Neural crest cell (in vitro differentiated cells): ENCODE measurements around the gene STXBP2. TPM values are rescaled to one million over a fixed set of nuclear protein-coding genes. Genes with fewer than 3 reads are reported as not detected.

Source experiments
- DNase-seq: peaks from one replicate; pipeline ENCODE4 v3.0.0; 2021; ENCODE audit warnings: low read depth, mixed read lengths, low spot score
- H3K27ac Mint-ChIP-seq: one replicate; pipeline ENCODE4 v1.8.0; 2021; ENCODE audit warnings: mild to moderate bottlenecking, mixed read lengths; ENCODE audit not compliant: unreplicated experiment
- H3K27me3 Mint-ChIP-seq: 2 replicates; pipeline ENCODE4 v1.8.0; 2021; ENCODE audit warnings: low read depth, mild to moderate bottlenecking, mixed read lengths
- H3K36me3 Mint-ChIP-seq: 2 replicates; pipeline ENCODE4 v1.8.0; 2021; ENCODE audit warnings: low read depth, mild to moderate bottlenecking, mixed read lengths
- H3K4me1 Mint-ChIP-seq: 2 replicates; pipeline ENCODE4 v1.8.0; 2021; ENCODE audit warnings: mixed read lengths
- H3K4me3 Mint-ChIP-seq: one replicate; pipeline ENCODE4 v1.8.0; 2021; ENCODE audit warnings: mild to moderate bottlenecking, mixed read lengths
- H3K9me3 Mint-ChIP-seq: 2 replicates; pipeline ENCODE4 v1.8.0; 2021; ENCODE audit warnings: mixed read lengths
- total RNA-seq: library from RNA; stranded (reverse); gene quantifications from 2 replicates; pipeline ENCODE4 v1.2.1, GENCODE V29; 2021
- TF ChIP-seq, protein P1 (sequence below): fragments of 200-600 bp; sonication (generic); conservative IDR thresholded peaks from 2 replicates; pipeline ENCODE4 v1.5.0; 2021; ENCODE audit warnings: antibody characterized with exemption, mild to moderate bottlenecking

STXBP2 gene
- total RNA-seq, 1 donor from 2014 or later, result 4.6 TPM

DNA sequence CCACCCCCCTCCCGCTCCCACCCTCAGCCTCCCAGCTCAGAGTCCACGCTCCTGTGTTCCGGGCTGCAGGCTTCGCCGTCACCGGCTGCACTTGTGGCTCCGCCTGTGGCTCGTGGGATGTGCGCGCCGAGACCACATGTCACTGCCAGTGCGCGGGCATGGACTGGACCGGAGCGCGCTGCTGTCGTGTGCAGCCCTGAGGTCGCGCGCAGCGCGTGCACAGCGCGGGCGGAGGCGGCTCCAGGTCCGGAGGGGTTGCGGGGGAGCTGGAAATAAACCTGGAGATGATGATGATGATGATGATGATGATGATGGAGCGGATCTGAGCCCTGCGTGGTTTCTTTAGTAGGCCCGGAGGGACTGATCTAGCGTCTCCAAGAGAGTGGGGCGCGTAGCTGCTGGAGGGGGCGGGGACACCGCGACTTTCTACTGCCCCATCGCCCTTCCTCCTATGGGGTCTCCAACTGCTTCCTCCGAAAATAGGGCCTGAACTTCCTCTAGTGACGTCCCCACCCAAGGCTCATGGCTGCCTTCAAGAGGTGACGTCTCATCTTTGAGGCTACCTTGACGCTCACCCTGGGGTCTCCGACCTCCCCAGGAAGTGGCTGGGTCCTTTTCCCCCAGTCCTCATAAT, 33.4 kb downstream of the STXBP2 start:
- H3K27ac Mint-ChIP-seq, result no peak overlapping the region
- DNase-seq, result no peak
- H3K9me3 Mint-ChIP-seq, result peaks cover 3% of the 10 kb centered on the region
- peaks cover 87% of the 10 kb centered on the region for H3K27me3 Mint-ChIP-seq
- TF ChIP-seq, protein P1, sequence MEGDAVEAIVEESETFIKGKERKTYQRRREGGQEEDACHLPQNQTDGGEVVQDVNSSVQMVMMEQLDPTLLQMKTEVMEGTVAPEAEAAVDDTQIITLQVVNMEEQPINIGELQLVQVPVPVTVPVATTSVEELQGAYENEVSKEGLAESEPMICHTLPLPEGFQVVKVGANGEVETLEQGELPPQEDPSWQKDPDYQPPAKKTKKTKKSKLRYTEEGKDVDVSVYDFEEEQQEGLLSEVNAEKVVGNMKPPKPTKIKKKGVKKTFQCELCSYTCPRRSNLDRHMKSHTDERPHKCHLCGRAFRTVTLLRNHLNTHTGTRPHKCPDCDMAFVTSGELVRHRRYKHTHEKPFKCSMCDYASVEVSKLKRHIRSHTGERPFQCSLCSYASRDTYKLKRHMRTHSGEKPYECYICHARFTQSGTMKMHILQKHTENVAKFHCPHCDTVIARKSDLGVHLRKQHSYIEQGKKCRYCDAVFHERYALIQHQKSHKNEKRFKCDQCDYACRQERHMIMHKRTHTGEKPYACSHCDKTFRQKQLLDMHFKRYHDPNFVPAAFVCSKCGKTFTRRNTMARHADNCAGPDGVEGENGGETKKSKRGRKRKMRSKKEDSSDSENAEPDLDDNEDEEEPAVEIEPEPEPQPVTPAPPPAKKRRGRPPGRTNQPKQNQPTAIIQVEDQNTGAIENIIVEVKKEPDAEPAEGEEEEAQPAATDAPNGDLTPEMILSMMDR, result no peak
- H3K4me1 Mint-ChIP-seq, result no peaks in the 10 kb centered on the region
- no peak overlapping the region for H3K4me3 Mint-ChIP-seq
- no peaks in the 10 kb centered on the region for H3K36me3 Mint-ChIP-seq

DNA sequence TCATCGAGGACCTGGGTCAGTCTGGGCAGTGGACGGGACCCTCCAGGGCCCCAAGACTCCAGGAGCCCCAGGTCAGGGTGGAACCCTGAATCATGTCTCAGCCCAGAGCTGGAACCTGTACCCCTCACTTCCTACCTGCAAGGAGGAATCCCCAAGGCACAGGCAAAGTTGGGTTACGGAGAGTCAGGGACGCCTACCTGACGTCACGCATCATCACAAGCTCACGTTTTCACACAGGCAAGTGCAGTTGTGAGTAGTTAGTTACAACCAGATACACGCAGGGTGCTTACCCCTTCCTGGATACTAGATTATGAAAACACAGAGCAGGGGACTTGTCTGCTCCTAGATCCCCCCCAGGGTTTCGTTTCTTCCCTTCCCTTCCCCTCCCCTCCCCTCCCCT, 33.9 kb downstream of the STXBP2 start:
- Mint-ChIP-seq H3K9me3 (peaks cover 3% of the 10 kb centered on the region), H3K36me3 (no peaks in the 10 kb centered on the region), H3K4me3 (no peak overlapping the region), H3K27ac (no peak overlapping the region), H3K27me3 (peaks cover 85% of the 10 kb centered on the region), H3K4me1 (no peaks in the 10 kb centered on the region)
- TF ChIP-seq, protein P1, result no peak
- no peak for DNase-seq

DNA sequence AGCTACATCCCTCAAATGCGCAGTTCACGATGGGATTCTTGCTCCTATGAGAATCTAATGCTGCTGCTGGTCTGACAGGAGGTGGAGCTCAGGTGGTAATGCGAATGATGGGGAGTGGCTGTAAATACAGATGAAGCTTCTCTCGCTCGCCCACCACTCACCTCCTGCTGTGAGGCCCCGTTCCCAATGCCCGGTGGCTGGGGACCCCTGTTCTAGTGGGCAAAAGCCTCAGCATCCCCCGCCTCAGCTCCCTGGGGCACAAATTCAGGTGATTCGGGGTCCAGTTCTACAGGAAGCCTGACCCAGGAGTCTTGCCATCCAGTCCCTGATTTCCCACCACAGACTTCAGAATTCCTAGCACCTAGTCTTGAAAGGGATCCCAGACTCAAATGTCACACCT, 35.6 kb downstream of the STXBP2 start:
- Mint-ChIP-seq H3K27ac (no peak overlapping the region), H3K4me3 (no peak overlapping the region), H3K4me1 (no peaks in the 10 kb centered on the region), H3K36me3 (no peaks in the 10 kb centered on the region), H3K9me3 (peaks cover 3% of the 10 kb centered on the region), H3K27me3 (peaks cover 88% of the 10 kb centered on the region)
- no peak for DNase-seq
- TF ChIP-seq, protein P1, result no peak

DNA sequence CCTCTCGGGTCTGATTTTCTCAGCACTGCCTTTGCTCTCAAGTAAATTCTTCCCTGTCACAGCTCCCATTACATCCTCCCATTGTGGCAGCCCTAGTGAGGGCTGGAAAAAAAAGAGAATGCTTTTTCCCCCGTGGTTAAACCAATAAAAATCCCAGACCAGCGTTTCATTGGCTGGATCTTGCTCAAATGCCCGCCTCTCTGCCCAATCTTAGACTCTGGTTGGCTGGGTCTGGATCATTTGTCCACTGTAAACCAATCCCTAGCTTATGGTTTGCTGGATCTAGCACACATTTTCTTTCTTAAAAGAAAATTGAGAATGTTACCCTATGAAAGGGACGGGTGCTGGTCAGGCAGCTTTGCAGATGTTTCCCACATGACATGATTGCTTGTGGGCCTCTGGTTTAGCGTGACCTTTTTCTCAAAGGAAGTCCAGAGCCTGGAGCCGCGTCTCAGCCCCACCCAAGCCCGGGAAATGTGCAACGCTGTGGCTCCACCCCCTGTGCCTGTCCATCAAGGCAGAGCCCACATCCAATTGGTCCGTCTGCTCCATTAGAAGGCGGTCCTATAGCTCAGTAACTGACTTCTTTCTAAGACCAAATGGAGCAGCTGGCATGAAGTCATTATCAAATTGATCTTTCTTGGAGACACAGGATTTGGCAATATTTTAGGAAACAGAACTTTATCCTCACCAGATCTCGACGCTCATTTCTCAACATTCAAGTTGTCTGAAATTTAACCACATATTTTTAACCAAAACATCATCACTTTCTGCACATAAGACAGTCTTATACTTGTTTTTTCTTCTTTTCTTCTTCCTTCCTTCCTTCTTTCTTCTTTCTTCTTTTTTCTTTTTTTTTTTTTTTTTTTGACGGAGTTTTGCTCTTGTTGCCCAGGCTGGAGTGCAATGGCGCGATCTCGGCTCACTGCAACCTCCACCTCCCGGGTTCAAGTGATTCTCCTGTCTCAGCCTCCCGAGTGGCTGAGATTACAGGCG, 37.4 kb downstream of the STXBP2 start:
- Mint-ChIP-seq H3K27me3 (peaks cover 87% of the 10 kb centered on the region), H3K4me3 (peak overlapping the region; percentile 17), H3K27ac (no peak overlapping the region), H3K36me3 (no peaks in the 10 kb centered on the region), H3K4me1 (no peaks in the 10 kb centered on the region), H3K9me3 (peaks cover 3% of the 10 kb centered on the region)
- TF ChIP-seq, protein P1, result no peak
- DNase-seq, result peak; percentile 50

DNA sequence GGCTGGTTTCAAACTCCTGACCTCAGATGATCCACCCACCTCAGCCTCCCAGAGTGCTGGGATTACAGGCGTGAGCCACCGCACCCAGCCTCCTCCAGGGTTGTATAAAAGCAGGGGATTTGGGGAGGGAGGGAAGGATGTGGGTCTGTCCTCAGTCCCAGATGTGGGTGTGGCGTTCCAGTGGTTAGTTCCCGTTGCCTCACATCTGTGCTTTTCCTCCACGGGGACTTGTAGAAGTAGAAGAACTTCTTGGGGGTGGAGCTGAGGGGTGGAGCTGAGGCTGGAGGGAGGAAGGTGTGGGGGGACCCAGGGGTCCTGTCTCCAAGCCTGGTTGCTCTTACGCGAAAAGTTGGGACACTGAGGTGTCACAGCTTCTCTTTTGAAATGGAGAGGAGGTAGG, 39.5 kb downstream of the STXBP2 start:
- TF ChIP-seq, protein P1, result no peak
- Mint-ChIP-seq H3K4me1 (no peaks in the 10 kb centered on the region), H3K27me3 (peaks cover 75% of the 10 kb centered on the region), H3K4me3 (no peak overlapping the region), H3K27ac (no peak overlapping the region), H3K9me3 (peaks cover 3% of the 10 kb centered on the region), H3K36me3 (no peaks in the 10 kb centered on the region)
- DNase-seq, result no peak
